ENCODE measurements around the gene USP40. TPM values are rescaled to one million over a fixed set of nuclear protein-coding genes. Genes with fewer than 3 reads are reported as not detected.

USP40 gene
- total RNA-seq, 4 donors from 2014 or later: 10.9 to 29.2 (median 12.4) TPM

DNA sequence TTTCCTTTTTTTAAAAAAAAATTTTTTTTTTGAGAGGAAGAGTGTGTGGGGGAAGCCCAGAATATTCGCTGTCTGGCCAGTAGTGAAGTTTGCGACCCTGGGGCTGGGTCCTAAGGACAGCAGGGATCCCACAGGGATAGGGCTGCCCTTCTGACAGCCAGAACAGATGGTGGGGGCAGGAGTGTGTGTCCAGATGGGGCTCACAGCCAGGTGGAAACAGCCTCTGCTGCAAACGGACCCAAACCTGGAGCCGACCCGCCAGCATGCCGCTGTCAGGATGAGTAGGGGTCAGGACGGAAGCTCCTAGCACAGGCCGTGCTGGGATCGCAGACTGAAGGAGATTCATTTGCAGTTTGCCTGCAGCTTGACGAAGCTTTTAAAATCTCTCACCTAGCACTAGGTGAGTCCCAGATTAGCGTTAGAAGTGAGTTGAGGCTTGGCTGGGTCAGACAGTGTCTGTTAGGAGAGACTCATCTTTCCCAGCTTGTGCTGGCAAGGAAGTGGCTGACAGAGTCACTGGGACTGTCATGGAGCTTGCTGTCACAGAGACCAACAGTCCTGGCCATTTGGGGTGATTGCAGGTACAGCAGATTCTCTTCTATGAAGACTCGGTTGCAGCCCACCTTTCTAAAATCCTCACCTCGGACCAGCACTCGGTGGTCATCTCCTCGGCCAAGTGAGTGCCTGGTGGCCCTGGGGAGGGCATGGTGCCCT, 118.9 kb downstream of the USP40 start:
- Histone ChIP-seq H3K36me3 (peaks cover 0 to 94% of the 10 kb centered on the region in 2 donors), H3K27me3 (no peaks in the 10 kb centered on the region), H3K27ac (peak overlapping the region in 2 of 4 donors; percentile 33 to 52), H3K9me3 (no peaks in the 10 kb centered on the region), H3K4me3 (no peak overlapping the region), H3K4me1 (peaks cover 0 to 9% of the 10 kb centered on the region in 2 donors)
- intact Hi-C loops (cut with DNase I; ENCODE audit: low total_unique reads): no loop called here
- in situ Hi-C loops (cut with MboI; ENCODE audit: low sequenced_read_pairs in 4 of 4): loop anchor here in 2 of 4 donors (5.0 kb wide), 3 partner anchors 40 to 95 kb away; partner anchors contain the start of gene DGKD (in 1 of the 2)
- ATAC-seq (no peak), DNase-seq (peak in 1 of 2 donors; percentile 13)
- TF ChIP-seq, protein P1, sequence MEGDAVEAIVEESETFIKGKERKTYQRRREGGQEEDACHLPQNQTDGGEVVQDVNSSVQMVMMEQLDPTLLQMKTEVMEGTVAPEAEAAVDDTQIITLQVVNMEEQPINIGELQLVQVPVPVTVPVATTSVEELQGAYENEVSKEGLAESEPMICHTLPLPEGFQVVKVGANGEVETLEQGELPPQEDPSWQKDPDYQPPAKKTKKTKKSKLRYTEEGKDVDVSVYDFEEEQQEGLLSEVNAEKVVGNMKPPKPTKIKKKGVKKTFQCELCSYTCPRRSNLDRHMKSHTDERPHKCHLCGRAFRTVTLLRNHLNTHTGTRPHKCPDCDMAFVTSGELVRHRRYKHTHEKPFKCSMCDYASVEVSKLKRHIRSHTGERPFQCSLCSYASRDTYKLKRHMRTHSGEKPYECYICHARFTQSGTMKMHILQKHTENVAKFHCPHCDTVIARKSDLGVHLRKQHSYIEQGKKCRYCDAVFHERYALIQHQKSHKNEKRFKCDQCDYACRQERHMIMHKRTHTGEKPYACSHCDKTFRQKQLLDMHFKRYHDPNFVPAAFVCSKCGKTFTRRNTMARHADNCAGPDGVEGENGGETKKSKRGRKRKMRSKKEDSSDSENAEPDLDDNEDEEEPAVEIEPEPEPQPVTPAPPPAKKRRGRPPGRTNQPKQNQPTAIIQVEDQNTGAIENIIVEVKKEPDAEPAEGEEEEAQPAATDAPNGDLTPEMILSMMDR (IDR thresholded peaks at IDR 0.05 in 4 of 5, conservative IDR thresholded peaks at IDR 0.05 in 1 of 5): no peak
- no peak for TF ChIP-seq POLR2A (IDR thresholded peaks at IDR 0.05)

DNA sequence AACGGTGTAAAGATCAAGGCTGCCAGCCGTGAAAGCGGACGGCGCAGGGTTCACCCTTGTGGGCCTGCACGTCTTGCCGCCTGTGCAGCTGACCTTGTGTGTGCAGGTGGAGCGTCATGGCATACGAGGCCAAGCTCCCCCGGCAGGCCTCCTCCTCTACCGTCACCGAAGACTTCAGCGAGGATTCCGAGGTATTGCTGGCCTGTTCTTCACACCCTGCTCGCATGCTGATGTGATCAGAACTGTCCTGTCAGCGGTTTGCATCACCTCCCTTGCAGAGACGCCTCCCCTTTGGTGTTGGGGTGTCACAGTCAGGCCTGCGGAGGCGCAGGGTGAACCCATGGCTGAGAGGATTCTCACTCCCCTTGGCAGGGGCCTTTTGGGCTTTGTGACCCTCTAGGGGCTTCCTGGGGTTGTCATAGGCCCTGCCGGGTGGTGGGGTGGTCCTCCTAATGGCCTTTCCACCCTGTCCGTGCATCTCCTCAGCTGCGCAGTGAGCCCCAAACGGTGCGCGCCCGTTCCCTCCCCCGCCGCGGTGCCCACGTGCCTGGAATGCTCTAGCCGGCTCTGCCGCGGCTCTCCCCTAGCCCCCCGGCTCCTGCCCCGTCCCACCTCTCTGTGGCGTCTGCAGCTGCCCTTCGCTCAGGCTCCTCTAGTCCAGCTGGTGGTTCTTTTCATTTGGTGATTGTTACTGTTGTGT, 119.8 kb downstream of the USP40 start:
- Histone ChIP-seq H3K27me3 (no peaks in the 10 kb centered on the region), H3K9me3 (no peaks in the 10 kb centered on the region), H3K27ac (peak overlapping the region in 2 of 4 donors; percentile 48 to 96), H3K4me1 (peaks cover 0 to 15% of the 10 kb centered on the region in 2 donors), H3K4me3 (no peak overlapping the region), H3K36me3 (peaks cover 0 to 91% of the 10 kb centered on the region in 2 donors)
- in situ Hi-C loops (cut with MboI; ENCODE audit: low sequenced_read_pairs in 4 of 4): loop anchor here in 2 of 4 donors (5.0 kb wide), 3 partner anchors 39 to 94 kb away; partner anchors contain the start of gene DGKD (in 1 of the 2)
- intact Hi-C loops (cut with DNase I; ENCODE audit: low total_unique reads): no loop called here
- ATAC-seq (no peak), DNase-seq (peak in 1 of 2 donors; percentile 10)
- TF ChIP-seq, protein P1 (IDR thresholded peaks at IDR 0.05 in 4 of 5, conservative IDR thresholded peaks at IDR 0.05 in 1 of 5): no peak
- TF ChIP-seq POLR2A (IDR thresholded peaks at IDR 0.05): no peak

GRCh38 chr2:233446121-233446520, 120.5 kb downstream of the USP40 start:
- H3K27me3 ChIP-seq: no peaks in the 10 kb centered on the region
- no peaks in the 10 kb centered on the region for H3K9me3 ChIP-seq
- ATAC-seq: no peak
- intact Hi-C loops (cut with DNase I; ENCODE audit: low total_unique reads): no loop called here
- in situ Hi-C loops (cut with MboI; ENCODE audit: low sequenced_read_pairs in 4 of 4): loop anchor here in 2 of 4 donors (5.0 kb wide), 3 partner anchors 39 to 94 kb away; partner anchors contain the start of gene DGKD (in 1 of the 2)
- H3K4me3 ChIP-seq: no peak overlapping the region
- DNase-seq: peak in 1 of 2 donors; percentile 15
- H3K27ac ChIP-seq: peak overlapping the region in 3 of 4 donors; percentile 33 to 96 (median 48)
- no peak for TF ChIP-seq POLR2A (IDR thresholded peaks at IDR 0.05)
- TF ChIP-seq, protein P1 (IDR thresholded peaks at IDR 0.05 in 4 of 5, conservative IDR thresholded peaks at IDR 0.05 in 1 of 5): no peak
- H3K36me3 ChIP-seq: peaks cover 0 to 91% of the 10 kb centered on the region in 2 donors
- H3K4me1 ChIP-seq: peaks cover 0 to 22% of the 10 kb centered on the region in 2 donors

- Histone ChIP-seq H3K27ac (peak overlapping the region in 3 of 4 donors; percentile 33 to 96 (median 62)), H3K4me3 (no peak overlapping the region), H3K9me3 (no peaks in the 10 kb centered on the region), H3K27me3 (no peaks in the 10 kb centered on the region), H3K36me3 (peaks cover 0 to 86% of the 10 kb centered on the region in 2 donors), H3K4me1 (peaks cover 0 to 30% of the 10 kb centered on the region in 2 donors)
- in situ Hi-C loops (cut with MboI; ENCODE audit: low sequenced_read_pairs in 4 of 4) (loop anchor here in 2 of 4 donors (5.0 kb wide), 3 partner anchors 38 to 93 kb away; partner anchors contain the start of gene DGKD (in 1 of the 2)), intact Hi-C loops (cut with DNase I; ENCODE audit: low total_unique reads) (no loop called here)
- DNase-seq (peak in 1 of 2 donors; percentile 13), ATAC-seq (no peak)
- TF ChIP-seq POLR2A (IDR thresholded peaks at IDR 0.05): no peak
- TF ChIP-seq, protein P1 (IDR thresholded peaks at IDR 0.05 in 4 of 5, conservative IDR thresholded peaks at IDR 0.05 in 1 of 5): no peak
These were observed 121.3 kb downstream of the USP40 start for GRCh38 chr2:233445152-233445830.
